ENCODE results near the gene EPM2AIP1.

- TF ChIP-seq POLR2A (IDR thresholded peaks at IDR 0.05; ENCODE audit: low read depth) (no peak), EP300 (IDR thresholded peaks at IDR 0.05) (no peak), CTCF (IDR thresholded peaks at IDR 0.05) (no peak), POLR2AphosphoS5 (IDR thresholded peaks at IDR 0.05) (no peak)
Measured at GRCh38 chr3:36991923-36992805, 767 bp downstream of the EPM2AIP1 start.

Data from esophagus muscularis mucosa (tissue), 4 donors.